B cell (primary cell): Measurements from ENCODE around the gene HSPA1A. TPM values are rescaled to one million over a fixed set of nuclear protein-coding genes. Genes with fewer than 3 reads are reported as not detected.
"Not testable (repeated sequence)": the region's sequence is repeated elsewhere in the genome, so short reads cannot be mapped to it uniquely, and the experiment has no call there.

Experiments used
- ATAC-seq: fragments of 200-7000 bp; cut with Tn5 transposase; one replicate; pipeline ENCODE4 v1.10.0; 2021; ENCODE audit warnings: low read depth, mild to moderate bottlenecking, moderate number of reproducible peaks, moderate library complexity
- CTCF ChIA-PET: fragments of 350-600 bp; sonication (Branson Sonifier 250); formaldehyde crosslinking; loops from one replicate; lab custom pipeline; 2021; ENCODE audit warnings: antibody characterized with exemption, inconsistent platforms; lab: Charles Lee
- POLR2A ChIA-PET: fragments of 350-600 bp; sonication (Branson Sonifier 250); formaldehyde crosslinking; loops from one replicate; lab custom pipeline; 2021; ENCODE audit warnings: antibody characterized with exemption; lab: Charles Lee
- DNase-seq: peaks from one replicate; pipeline ENCODE4 v3.0.0; 2013
- H2AFZ ChIP-seq: 2 replicates; pipeline ENCODE4 v1.6.1; 2012; ENCODE audit warnings: mild to moderate bottlenecking, low read depth, low read length; ENCODE audit not compliant: insufficient read depth, poor library complexity, severe bottlenecking
- H3K27ac ChIP-seq, 2 donors: 1 replicate in 1 of 2; 2 replicates in 1 of 2; pipeline ENCODE4 v1.5.1; 2012 to 2013; ENCODE audit warnings: low read length in 2 of 2, mild to moderate bottlenecking in 2 of 2, moderate library complexity in 1 of 2
- H3K27me3 ChIP-seq, 4 experiments: fragments of 200-600 bp in 1 of 4; sonication (generic) in 1 of 4; replicated peaks in 1 of 4; 1 replicate in 2 of 4; 2 replicates in 2 of 4; pipeline versions ENCODE4 v1.6.1 to v1.7.0; 2013 to 2016; ENCODE audit warnings: low read length in 3 of 4, mild to moderate bottlenecking in 2 of 4, mixed read lengths in 1 of 4, moderate library complexity in 1 of 4; ENCODE audit not compliant: insufficient read depth in 4 of 4, control insufficient read depth in 3 of 4; ENCODE audit errors: control extremely low read depth in 1 of 4
- H3K36me3 ChIP-seq, 2 experiments: replicated peaks in 1 of 2; 1 replicate in 1 of 2; 2 replicates in 1 of 2; pipeline versions ENCODE4 v1.6.1 to v1.7.1; 2013; ENCODE audit warnings: low read length in 1 of 2; ENCODE audit not compliant: insufficient read depth in 2 of 2, control insufficient read depth in 1 of 2; ENCODE audit errors: control extremely low read depth in 1 of 2, extremely low read depth in 1 of 2
- H3K4me1 ChIP-seq, 2 donors: fragments of 200-600 bp in 1 of 2; sonication (generic) in 1 of 2; 1 replicate in 1 of 2; 2 replicates in 1 of 2; pipeline versions ENCODE4 v1.5.1 to v1.6.1; 2013 to 2017; ENCODE audit warnings: low read length in 2 of 2; ENCODE audit not compliant: control insufficient read depth in 2 of 2, insufficient read depth in 2 of 2
- H3K4me2 ChIP-seq: replicated peaks from 2 replicates; pipeline ENCODE3; 2012; ENCODE audit warnings: mild to moderate bottlenecking, low read depth, low read length; ENCODE audit not compliant: poor library complexity, severe bottlenecking
- H3K4me3 ChIP-seq, 5 experiments: fragments of 200-600 bp in 1 of 5; sonication (generic) in 1 of 5; 1 replicate in 3 of 5; 2 replicates in 2 of 5; pipeline versions ENCODE4 v1.5.1 to v1.7.0; 2011 to 2016; ENCODE audit warnings: low read length in 4 of 5, mild to moderate bottlenecking in 4 of 5, low read depth in 2 of 5, control low read depth in 1 of 5, moderate library complexity in 1 of 5; ENCODE audit not compliant: insufficient read depth in 1 of 5; ENCODE audit errors: control extremely low read depth in 1 of 5, extremely low read depth in 1 of 5
- H3K79me2 ChIP-seq: fragments of 200-600 bp; sonication (generic); one replicate; pipeline ENCODE4 v1.6.0; 2016; ENCODE audit warnings: low read length; ENCODE audit not compliant: control insufficient read depth, insufficient read depth
- H3K9ac ChIP-seq: fragments of 200-600 bp; sonication (generic); 2 replicates; pipeline ENCODE4 v1.6.1; 2017; ENCODE audit warnings: mild to moderate bottlenecking, low read length, moderate library complexity
- H3K9me3 ChIP-seq, 3 donors: one replicate each; pipeline versions ENCODE4 v1.6.1 to v1.7.1; 2013; ENCODE audit warnings: low read length in 2 of 3; ENCODE audit not compliant: control insufficient read depth in 2 of 3, insufficient read depth in 1 of 3; ENCODE audit errors: control extremely low read depth in 1 of 3
- H4K20me1 ChIP-seq: 2 replicates; pipeline ENCODE4 v1.6.0; 2012; ENCODE audit warnings: mild to moderate bottlenecking, low read length; ENCODE audit not compliant: insufficient read depth, control insufficient read depth, poor library complexity, severe bottlenecking
- H3K27ac Mint-ChIP-seq: one replicate; pipeline ENCODE4 v1.8.0; 2021; ENCODE audit warnings: mixed read lengths
- H3K27me3 Mint-ChIP-seq: one replicate; pipeline ENCODE4 v1.8.0; 2021; ENCODE audit warnings: mixed read lengths
- H3K4me1 Mint-ChIP-seq: one replicate; pipeline ENCODE4 v1.8.0; 2021; ENCODE audit warnings: mixed read lengths
- H3K4me3 Mint-ChIP-seq: one replicate; pipeline ENCODE4 v1.8.0; 2021; ENCODE audit warnings: mixed read lengths
- H3K9me3 Mint-ChIP-seq: one replicate; pipeline ENCODE4 v1.8.0; 2022; ENCODE audit warnings: mixed read lengths; ENCODE audit not compliant: insufficient read depth
- CTCF ChIP-seq: fragments of 200-600 bp; IDR thresholded peaks from one replicate; pipeline ENCODE4 v1.8.0; 2022; ENCODE audit warnings: antibody characterized with exemption, mild to moderate bottlenecking
- EZH2 ChIP-seq: IDR thresholded peaks from 2 replicates; pipeline ENCODE4 v1.6.1; 2012; ENCODE audit warnings: borderline replicate concordance, low read depth, mild to moderate bottlenecking, moderate library complexity, low read length; ENCODE audit not compliant: insufficient read depth, poor library complexity, severe bottlenecking
- WGBS: methylation state at CpG from one replicate; pipeline ENCODE4 v1.1.5; 2013; ENCODE audit warnings: missing lambda C conversion rate; ENCODE audit not compliant: insufficient coverage; 5-methylcytosine and 5-hydroxymethylcytosine counted together
- intact Hi-C: fragments of 100-400 bp; cut with micrococcal nuclease; formaldehyde crosslinking; loops from one replicate; pipeline ENCODE4 v1.10.0; 2022
- polyA plus RNA-seq: library from polyadenylated mRNA; depleted of rRNA; stranded (reverse); fragments of >200 nt; gene quantifications from 2 replicates; pipeline ENCODE4 v1.2.3, GENCODE V29; 2012
- total RNA-seq, 2 donors: library from RNA; stranded (reverse); fragments of 120-200 nt in 1 of 2; gene quantifications; 1 replicate in 1 of 2; 2 replicates in 1 of 2; pipeline versions ENCODE4 v1.2.3 to v1.2.4, GENCODE V29; 2013 to 2022

Gene HSPA1A
- total and polyA plus RNA-seq, 2 donors (not counting 1 experiment from before 2014, with no cell fraction given), result 61.2 to 129 TPM

GRCh38 chr6:31814677-31815024 is 692 bp upstream of the HSPA1A start:
- ATAC-seq (peak; percentile 67), DNase-seq (peak; percentile 75)
- Histone ChIP-seq H3K36me3 (no peaks in the 10 kb centered on the region), H3K9me3 (no peaks in the 10 kb centered on the region), H3K4me3 (peak overlapping the region; percentile 50 to 79 (median 73)), H4K20me1 (no peaks in the 10 kb centered on the region), H3K9ac (peak overlapping the region; percentile 69), H3K27ac (peak overlapping the region; percentile 11 to 73), H3K4me1 (peaks cover 15 to 30% of the 10 kb centered on the region in 2 donors), H3K79me2 (peaks cover 12% of the 10 kb centered on the region), H3K27me3 (no peaks in the 10 kb centered on the region), H2AFZ (peak overlapping the region; percentile 87), H3K4me2 (peak overlapping the region; percentile 94)
- H3K27me3 Mint-ChIP-seq, result no peaks in the 10 kb centered on the region
- H3K4me1 Mint-ChIP-seq, result peaks cover 20% of the 10 kb centered on the region
- TF ChIP-seq CTCF, result no peak
- no peak for TF ChIP-seq EZH2
- peak overlapping the region; percentile 96 for H3K4me3 Mint-ChIP-seq
- H3K9me3 Mint-ChIP-seq, result no peaks in the 10 kb centered on the region
- peak overlapping the region; percentile 93 for H3K27ac Mint-ChIP-seq
- 0% methylated on average over 12 of the region's 13 CpGs for WGBS
- intact Hi-C loops, result loop anchor here (2.0 to 5.0 kb wide), 3 partner anchors 16 to 48 kb away; partner anchors contain the start of gene NEU1
- CTCF ChIA-PET, result interaction anchor here (0.9 to 3.6 kb wide), 12 partner anchors 9 to 134 kb away, joined by 3 to 49 read pairs (median 4); partner anchors contain the start of genes DDAH2, LSM2, LY6G5C and NEU1
- POLR2A ChIA-PET, result interaction anchor here (0.6 to 2.9 kb wide), 12 partner anchors 13 to 246 kb away, joined by 3 to 37 read pairs (median 8); partner anchors contain the start of genes DDAH2, MPIG6B, MSH5 and VARS1

DNA sequence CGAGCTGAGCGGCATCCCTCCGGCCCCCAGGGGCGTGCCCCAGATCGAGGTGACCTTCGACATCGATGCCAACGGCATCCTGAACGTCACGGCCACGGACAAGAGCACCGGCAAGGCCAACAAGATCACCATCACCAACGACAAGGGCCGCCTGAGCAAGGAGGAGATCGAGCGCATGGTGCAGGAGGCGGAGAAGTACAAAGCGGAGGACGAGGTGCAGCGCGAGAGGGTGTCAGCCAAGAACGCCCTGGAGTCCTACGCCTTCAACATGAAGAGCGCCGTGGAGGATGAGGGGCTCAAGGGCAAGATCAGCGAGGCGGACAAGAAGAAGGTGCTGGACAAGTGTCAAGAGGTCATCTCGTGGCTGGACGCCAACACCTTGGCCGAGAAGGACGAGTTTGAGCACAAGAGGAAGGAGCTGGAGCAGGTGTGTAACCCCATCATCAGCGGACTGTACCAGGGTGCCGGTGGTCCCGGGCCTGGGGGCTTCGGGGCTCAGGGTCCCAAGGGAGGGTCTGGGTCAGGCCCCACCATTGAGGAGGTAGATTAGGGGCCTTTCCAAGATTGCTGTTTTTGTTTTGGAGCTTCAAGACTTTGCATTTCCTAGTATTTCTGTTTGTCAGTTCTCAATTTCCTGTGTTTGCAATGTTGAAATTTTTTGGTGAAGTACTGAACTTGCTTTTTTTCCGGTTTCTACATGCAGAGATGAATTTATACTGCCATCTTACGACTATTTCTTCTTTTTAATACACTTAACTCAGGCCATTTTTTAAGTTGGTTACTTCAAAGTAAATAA is 2.0 kb downstream of the HSPA1A start:
- WGBS, result 16% methylated on average over 7 of the region's 37 CpGs
- H3K36me3 ChIP-seq, ATAC-seq, H3K9me3 Mint-ChIP-seq, POLR2A ChIA-PET, H3K9me3 ChIP-seq, H3K27me3 ChIP-seq, H3K27me3 Mint-ChIP-seq, H4K20me1 ChIP-seq, H3K79me2 ChIP-seq: not testable (repeated sequence)
- H3K27ac Mint-ChIP-seq, result peak overlapping the region; percentile 74
- Histone ChIP-seq H3K4me1 (peaks cover 23 to 43% of the 10 kb centered on the region in 2 donors), H2AFZ (peak overlapping the region; percentile 68), H3K9ac (peak overlapping the region; percentile 58), H3K4me2 (peak overlapping the region; percentile 40), H3K27ac (peak overlapping the region; percentile 41 to 47), H3K4me3 (peak overlapping the region; percentile 39 to 79 (median 42))
- CTCF ChIA-PET, result interaction anchor here (1.2 kb wide), 1 partner anchor 13 kb away, joined by 10 read pairs; no protein-coding TSS in a partner anchor
- H3K4me3 Mint-ChIP-seq, result peak overlapping the region; percentile 53
- peak; percentile 62 for DNase-seq
- intact Hi-C loops, result loop anchor here (5.0 kb wide), 1 partner anchor 45 kb away; the partner anchor contains the start of gene NEU1
- H3K4me1 Mint-ChIP-seq, result peaks cover 30% of the 10 kb centered on the region

GRCh38 chr6:31817929-31818511 is 2.7 kb downstream of the HSPA1A start:
- CTCF ChIA-PET, result interaction anchor here (1.0 to 1.2 kb wide), 2 partner anchors 12 to 88 kb away, joined by 3 to 10 read pairs; partner anchors contain the start of gene DDAH2
- H3K79me2 ChIP-seq, result not testable (repeated sequence)

More at GRCh38 chr6:31817929-31818511, 2.7 kb downstream of the HSPA1A start:
- ATAC-seq, POLR2A ChIA-PET, DNase-seq, H3K27me3 ChIP-seq, H3K9me3 Mint-ChIP-seq, H3K36me3 ChIP-seq, H3K27me3 Mint-ChIP-seq, H3K9me3 ChIP-seq, H4K20me1 ChIP-seq: not testable (repeated sequence)
- Histone ChIP-seq H3K27ac (peak overlapping the region in 1 of 2 donors; percentile 47), H3K9ac (peak overlapping the region; percentile 58), H3K4me2 (peak overlapping the region; percentile 40), H3K4me3 (peak overlapping the region in 4 of 5 experiments; percentile 4 to 79 (median 40)), H2AFZ (peak overlapping the region; percentile 68), H3K4me1 (peaks cover 30 to 48% of the 10 kb centered on the region in 2 donors)
- peak overlapping the region; percentile 53 for H3K4me3 Mint-ChIP-seq
- intact Hi-C loops, result loop anchor here (5.0 kb wide), 1 partner anchor 44 kb away; the partner anchor contains the start of gene NEU1
- 44% methylated on average over 5 of the region's 8 CpGs for WGBS
- peak overlapping the region; percentile 74 for H3K27ac Mint-ChIP-seq
- H3K4me1 Mint-ChIP-seq, result peaks cover 34% of the 10 kb centered on the region
